Tibial nerve (tissue), 4 donors: ENCODE measurements around the gene GSTA2. TPM values are rescaled to one million over a fixed set of nuclear protein-coding genes. Genes with fewer than 3 reads are reported as not detected.
"Not testable (repeated sequence)": the region's sequence is repeated elsewhere in the genome, so short reads cannot be mapped to it uniquely, and the experiment has no call there.

Experiments
- DNase-seq, 2 donors: peaks; one replicate each; pipeline ENCODE4 v3.0.0-alpha.2; 2019; ENCODE audit warnings: low spot score in 2 of 2
- H3K27ac ChIP-seq, 4 donors: fragments of 200-600 bp; sonication (generic) in 3 of 4; one replicate each; pipeline ENCODE4 v1.5.1; 2017 to 2019; ENCODE audit warnings: mild to moderate bottlenecking in 1 of 4
- H3K27me3 ChIP-seq, 2 donors: fragments of 200-600 bp; sonication (generic) in 1 of 2; one replicate each; pipeline versions ENCODE4 v1.5.1 to v1.6.0; 2017 to 2019
- H3K36me3 ChIP-seq, 3 donors: fragments of 200-600 bp; sonication (generic); one replicate each; pipeline ENCODE4 v1.5.1; 2018 to 2019
- H3K4me1 ChIP-seq, 4 donors: fragments of 200-600 bp; sonication (generic) in 3 of 4; one replicate each; pipeline ENCODE4 v1.5.1; 2017 to 2019
- H3K4me3 ChIP-seq, 4 donors: fragments of 200-600 bp; sonication (generic) in 3 of 4; one replicate each; pipeline ENCODE4 v1.5.1; 2017 to 2019; ENCODE audit warnings: mild to moderate bottlenecking in 1 of 4, moderate library complexity in 1 of 4
- H3K9me3 ChIP-seq, 4 donors: fragments of 200-600 bp; sonication (generic) in 3 of 4; one replicate each; pipeline ENCODE4 v1.5.1; 2017 to 2019
- CTCF ChIP-seq, 5 experiments: fragments of 200-600 bp in 3 of 5; fragments of 450-650 bp in 2 of 5; sonication (generic) in 3 of 5; IDR thresholded peaks; one replicate each; pipeline ENCODE4 v1.5.1; 2016 to 2019; ENCODE audit warnings: antibody characterized with exemption in 5 of 5, mild to moderate bottlenecking in 3 of 5, moderate library complexity in 2 of 5
- EP300 ChIP-seq, 2 donors: sonication (generic); formaldehyde crosslinking; IDR thresholded peaks; one replicate each; pipeline ENCODE4 v1.6.1; 2017; ENCODE audit warnings: antibody characterized with exemption in 2 of 2, mild to moderate bottlenecking in 1 of 2
- POLR2A ChIP-seq, 2 donors: fragments of 450-650 bp; IDR thresholded peaks; one replicate each; pipeline ENCODE4 v1.6.1; 2017; ENCODE audit warnings: antibody characterized with exemption in 2 of 2, mild to moderate bottlenecking in 2 of 2, moderate library complexity in 2 of 2
- WGBS, 2 donors: methylation state at CpG; one replicate each; pipeline ENCODE4 v1.1.5; 2018; 5-methylcytosine and 5-hydroxymethylcytosine counted together
- total RNA-seq, 4 donors: library from RNA; depleted of rRNA; stranded (reverse); fragments of >200 nt; gene quantifications; one replicate each; pipeline ENCODE4 v1.1.0, GENCODE V29; 2016

Gene GSTA2
- total RNA-seq, 4 donors from 2014 or later: not detected

- no peak for TF ChIP-seq EP300 (IDR thresholded peaks at IDR 0.05)
- peak in 3 of 5 experiments; percentile 24 to 50 (median 30) for TF ChIP-seq CTCF (IDR thresholded peaks at IDR 0.05)
- peak; percentile 53 to 61 for DNase-seq
- Histone ChIP-seq H3K9me3 (peaks cover 0 to 6% (median 0%) of the 10 kb centered on the region in 4 donors), H3K4me1 (peaks cover 0 to 15% (median 0%) of the 10 kb centered on the region in 4 donors), H3K27ac (peak overlapping the region in 3 of 4 donors; percentile 21 to 55 (median 26)), H3K27me3 (no peaks in the 10 kb centered on the region), H3K4me3 (no peak overlapping the region), H3K36me3 (no peaks in the 10 kb centered on the region)
- WGBS, 2 donors: 79 to 80% methylated on average over 13 of the region's 13 CpGs
Observed at GRCh38 chr6:52724406-52725121, 38.7 kb downstream of the GSTA2 start.

DNA sequence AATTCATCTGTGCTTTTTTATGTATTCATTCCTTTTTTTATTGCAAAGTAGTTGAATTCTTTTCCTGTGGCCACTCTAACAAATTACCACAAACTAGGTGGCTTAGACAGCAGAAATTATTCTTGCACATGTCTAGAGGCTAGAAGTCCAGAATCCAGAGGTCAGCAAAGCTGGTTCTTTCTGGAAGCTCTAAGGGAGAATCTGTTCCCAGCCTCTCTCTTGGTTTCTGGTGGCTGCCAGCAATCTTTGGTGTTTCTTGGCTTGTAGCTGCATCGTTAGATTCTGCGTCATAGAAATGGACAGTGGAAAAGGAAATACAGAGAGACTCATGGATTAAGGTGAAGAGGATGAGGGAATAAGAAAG, 39.3 kb downstream of the GSTA2 start:
- Histone ChIP-seq H3K27me3 (no peaks in the 10 kb centered on the region), H3K4me1 (peaks cover 0 to 15% (median 0%) of the 10 kb centered on the region in 4 donors), H3K27ac (peak overlapping the region in 1 of 4 donors; percentile 26), H3K36me3 (no peaks in the 10 kb centered on the region), H3K9me3 (peaks cover 0 to 6% (median 0%) of the 10 kb centered on the region in 4 donors), H3K4me3 (no peak overlapping the region)
- WGBS, 2 donors: 67% methylated on average over 2 of the region's 2 CpGs
- peak in 1 of 2 donors; percentile 26 for DNase-seq
- no peak for TF ChIP-seq CTCF (IDR thresholded peaks at IDR 0.05)
- TF ChIP-seq EP300 (IDR thresholded peaks at IDR 0.05): peak in 1 of 2 donors; percentile 20

DNA sequence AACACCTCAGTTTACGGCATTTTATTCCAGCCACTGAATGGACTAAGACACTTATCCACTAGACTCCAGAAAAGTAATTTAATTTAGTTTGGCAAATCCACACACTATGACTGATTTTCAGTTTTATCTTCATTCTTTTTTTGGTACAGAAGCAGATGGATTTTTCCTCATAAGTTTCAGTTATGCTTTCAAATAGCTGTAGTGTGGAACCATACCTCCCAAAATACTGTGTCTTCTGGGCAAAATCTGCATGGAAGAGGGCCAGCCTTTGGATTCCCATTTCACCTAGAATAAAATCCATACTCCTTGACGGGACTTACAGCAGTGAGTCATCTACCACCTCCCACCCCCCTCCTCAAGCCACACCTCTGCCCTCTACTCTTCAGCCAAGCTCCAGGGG, 43.0 kb downstream of the GSTA2 start:
- H3K4me1 ChIP-seq: peaks cover 0 to 15% (median 0%) of the 10 kb centered on the region in 4 donors
- no peaks in the 10 kb centered on the region for H3K36me3 ChIP-seq
- WGBS, 2 donors: 71 to 78% methylated on average over 2 of the region's 2 CpGs
- no peaks in the 10 kb centered on the region for H3K27me3 ChIP-seq
- DNase-seq: no peak
- H3K4me3 ChIP-seq: no peak overlapping the region
- no peak overlapping the region for H3K27ac ChIP-seq
- TF ChIP-seq POLR2A (IDR thresholded peaks at IDR 0.05): no peak
- no peak for TF ChIP-seq CTCF (IDR thresholded peaks at IDR 0.05)
- TF ChIP-seq EP300 (IDR thresholded peaks at IDR 0.05): no peak
- peaks cover 0 to 6% (median 0%) of the 10 kb centered on the region in 4 donors for H3K9me3 ChIP-seq

GRCh38 chr6:52718550-52718949, 44.7 kb downstream of the GSTA2 start:
- Histone ChIP-seq H3K9me3 (no peaks in the 10 kb centered on the region), H3K27me3 (no peaks in the 10 kb centered on the region), H3K4me3 (no peak overlapping the region), H3K4me1 (peaks cover 0 to 3% (median 0%) of the 10 kb centered on the region in 4 donors), H3K27ac (no peak overlapping the region), H3K36me3 (no peaks in the 10 kb centered on the region)
- DNase-seq: no peak
- TF ChIP-seq EP300 (IDR thresholded peaks at IDR 0.05): no peak
- no peak for TF ChIP-seq CTCF (IDR thresholded peaks at IDR 0.05)
- no peak for TF ChIP-seq POLR2A (IDR thresholded peaks at IDR 0.05)

DNA sequence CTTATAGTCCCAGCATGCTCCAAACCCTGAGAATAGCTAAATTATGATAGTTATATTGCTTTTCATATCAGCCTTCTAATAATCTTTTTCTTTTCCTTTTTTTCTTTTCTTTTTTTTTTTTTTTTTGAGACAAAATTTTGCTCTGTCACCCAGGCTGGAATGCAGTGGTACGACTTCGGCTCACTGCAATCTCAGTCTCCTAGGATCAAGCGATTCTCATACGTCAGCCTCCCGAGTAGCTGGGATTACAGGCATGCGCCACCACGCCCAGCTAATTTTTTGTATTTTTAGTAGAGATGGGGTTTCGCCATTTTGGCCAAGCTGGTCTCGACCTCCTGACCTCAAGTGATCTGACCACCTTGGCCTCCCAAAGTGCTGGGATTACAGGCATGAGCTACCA, 48.5 kb downstream of the GSTA2 start:
- not testable (repeated sequence) for H3K4me3 ChIP-seq, H3K27me3 ChIP-seq, H3K9me3 ChIP-seq, H3K27ac ChIP-seq, DNase-seq, H3K4me1 ChIP-seq, H3K36me3 ChIP-seq
- WGBS, 2 donors: 92 to 94% methylated on average over 9 of the region's 9 CpGs
